AG09309 (cell line): ENCODE data around the gene PET117.
"Not testable (repeated sequence)": the region's sequence is repeated elsewhere in the genome, so short reads cannot be mapped to it uniquely, and the experiment has no call there.

ENCODE experiments used
- DNase-seq: peaks from one replicate; pipeline ENCODE4 v3.0.0-alpha.2; 2010; ENCODE audit warnings: low read depth
- H3K4me3 ChIP-seq: 2 replicates; pipeline ENCODE4 v1.5.1; 2011; ENCODE audit warnings: mild to moderate bottlenecking, low read depth, low read length, moderate library complexity; ENCODE audit not compliant: control insufficient read depth
- CTCF ChIP-seq: IDR thresholded peaks from 2 replicates; pipeline ENCODE4 v1.5.1; 2011; ENCODE audit warnings: mild to moderate bottlenecking, low read depth, low read length, inconsistent platforms; ENCODE audit not compliant: insufficient read depth, control insufficient read depth; ENCODE audit errors: missing control alignments

The PET117 gene

GRCh38 chr20:18093388-18093787, 44.3 kb upstream of the PET117 start:
- no peak overlapping the region for H3K4me3 ChIP-seq
- DNase-seq: no peak
- no peak for TF ChIP-seq CTCF

GRCh38 chr20:18094191-18094590, 43.5 kb upstream of the PET117 start:
- no peak overlapping the region for H3K4me3 ChIP-seq
- DNase-seq: no peak
- TF ChIP-seq CTCF: no peak

- DNase-seq, H3K4me3 ChIP-seq: not testable (repeated sequence)
Measured at GRCh38 chr20:18100569-18100968, 37.1 kb upstream of the PET117 start.

GRCh38 chr20:18101125-18101810, 36.4 kb upstream of the PET117 start:
- TF ChIP-seq CTCF: no peak
- DNase-seq: no peak
- H3K4me3 ChIP-seq: no peak overlapping the region

- no peak for TF ChIP-seq CTCF
- no peak for DNase-seq
- no peak overlapping the region for H3K4me3 ChIP-seq
Measured at GRCh38 chr20:18103497-18103896, 34.2 kb upstream of the PET117 start.

GRCh38 chr20:18108326-18108725, 29.3 kb upstream of the PET117 start:
- no peak for DNase-seq
- H3K4me3 ChIP-seq: no peak overlapping the region
- no peak for TF ChIP-seq CTCF

- H3K4me3 ChIP-seq, DNase-seq: not testable (repeated sequence)
Measured at GRCh38 chr20:18128574-18128973, 9.1 kb upstream of the PET117 start.

GRCh38 chr20:18132663-18133062, 5.0 kb upstream of the PET117 start:
- DNase-seq: no peak
- no peak for TF ChIP-seq CTCF
- no peak overlapping the region for H3K4me3 ChIP-seq
